NCI-H345 treated with DMSO at 0.1 percent for 48 hours (cell line): ENCODE data around the gene SESN3.
A peak's percentile ranks its signal among the peaks of the same experiment; 100 is the strongest.
"Not testable (repeated sequence)": the region's sequence is repeated elsewhere in the genome, so short reads cannot be mapped to it uniquely, and the experiment has no call there.

Experiments
- DNase-seq: peaks from one replicate; lab custom pipeline; 2025; ENCODE audit not compliant: unreplicated experiment; lab: John Stamatoyannopoulos, UW

The SESN3 gene

DNA sequence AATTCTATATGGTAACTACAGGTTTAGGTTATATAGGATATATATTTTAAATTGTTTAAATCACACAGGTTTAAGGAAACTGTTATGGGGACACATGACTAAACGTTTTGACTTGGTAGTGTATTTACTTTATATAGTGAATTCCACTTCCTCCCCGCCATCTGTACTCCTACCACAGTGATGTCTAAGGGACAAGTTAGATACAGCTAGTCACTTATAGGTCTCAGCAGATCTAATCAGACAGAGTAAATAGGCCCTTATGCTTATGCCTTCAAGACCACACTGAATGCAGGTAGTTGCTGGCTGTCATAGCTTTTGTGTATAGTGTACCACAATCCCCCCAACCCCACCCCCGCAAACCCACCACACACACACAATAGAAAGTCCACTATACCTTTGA is 8.2 kb downstream of the SESN3 start:
- no peak for DNase-seq

DNA sequence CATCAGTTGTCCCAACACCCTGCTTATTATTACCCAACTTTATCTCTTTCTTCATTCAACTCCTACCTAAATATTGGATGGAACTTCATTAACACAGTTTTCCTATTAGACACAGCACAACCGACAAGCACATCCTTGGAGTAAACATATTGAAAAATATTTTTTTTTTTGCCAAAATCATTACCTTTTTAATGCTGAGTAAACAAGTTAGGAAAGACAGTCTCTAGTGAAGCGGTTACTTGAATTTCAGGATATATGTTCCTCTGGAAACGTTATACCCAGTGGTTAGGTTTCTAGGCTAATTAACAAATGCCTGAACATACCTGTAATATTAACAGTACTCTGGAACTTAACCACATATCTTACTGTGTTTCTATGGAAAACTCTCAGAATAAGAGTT is 11.4 kb downstream of the SESN3 start:
- no peak for DNase-seq

- no peak for DNase-seq
Measured at GRCh38 chr11:95218149-95218548, 12.9 kb downstream of the SESN3 start.

DNA sequence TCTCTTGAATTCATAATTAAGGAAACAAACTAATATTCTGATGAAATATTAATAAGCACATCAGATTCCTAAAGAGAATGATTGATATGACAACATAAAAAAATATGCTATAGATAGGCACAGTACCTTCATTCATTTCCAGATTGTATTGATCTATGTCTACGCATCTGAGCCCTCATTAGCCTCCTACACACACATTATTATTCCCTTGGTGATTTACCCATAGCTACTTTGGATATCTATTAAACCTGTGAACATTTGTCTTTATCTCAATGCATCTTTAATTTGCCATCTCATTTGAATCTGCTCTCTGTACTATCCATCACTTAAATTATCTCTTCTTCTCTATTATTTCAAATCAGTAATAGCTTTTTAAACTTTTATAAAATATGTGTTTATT is 18.4 kb downstream of the SESN3 start:
- no peak for DNase-seq

- not testable (repeated sequence) for DNase-seq
Measured at GRCh38 chr11:95209535-95209934, 21.5 kb downstream of the SESN3 start.

- DNase-seq: no peak
Measured at GRCh38 chr11:95200781-95201457, 30.1 kb downstream of the SESN3 start.

DNA sequence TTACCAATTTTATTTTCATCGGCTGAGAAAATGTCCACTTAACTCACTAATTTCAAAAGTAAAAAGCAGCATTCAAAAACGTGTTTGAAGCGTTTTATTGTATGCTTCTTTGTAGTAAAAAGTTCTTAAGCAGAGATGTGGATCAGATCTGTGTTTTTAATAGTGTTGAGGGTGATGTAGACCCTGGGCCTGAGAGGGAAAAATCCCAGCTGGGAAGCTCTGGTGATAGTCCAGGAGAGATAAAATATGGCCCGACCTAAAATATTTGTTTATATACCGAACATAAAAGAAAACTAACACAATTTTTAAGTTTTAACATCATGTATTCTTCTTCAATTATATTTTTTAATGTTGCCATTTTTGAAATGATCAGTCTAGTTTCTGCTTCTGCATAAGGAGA is 35.2 kb downstream of the SESN3 start:
- DNase-seq: no peak

DNA sequence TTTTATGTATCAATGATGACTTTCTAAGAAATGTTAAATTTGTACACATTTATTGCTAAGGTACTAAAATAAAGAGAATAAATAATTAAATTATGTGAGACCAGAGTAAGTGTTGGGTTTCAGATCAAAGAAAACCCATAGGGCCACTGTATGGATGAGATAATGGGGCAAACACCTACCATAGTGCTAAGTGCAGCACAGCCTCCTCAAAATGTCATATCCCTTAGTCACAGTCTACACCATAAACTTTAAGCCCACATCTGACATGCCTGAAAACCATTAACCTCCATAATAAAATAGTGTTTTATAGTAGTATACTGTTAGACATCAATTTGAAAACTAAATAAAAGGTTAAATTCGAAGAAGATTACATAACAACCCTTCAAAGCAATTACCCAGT is 37.5 kb downstream of the SESN3 start:
- DNase-seq: no peak

DNA sequence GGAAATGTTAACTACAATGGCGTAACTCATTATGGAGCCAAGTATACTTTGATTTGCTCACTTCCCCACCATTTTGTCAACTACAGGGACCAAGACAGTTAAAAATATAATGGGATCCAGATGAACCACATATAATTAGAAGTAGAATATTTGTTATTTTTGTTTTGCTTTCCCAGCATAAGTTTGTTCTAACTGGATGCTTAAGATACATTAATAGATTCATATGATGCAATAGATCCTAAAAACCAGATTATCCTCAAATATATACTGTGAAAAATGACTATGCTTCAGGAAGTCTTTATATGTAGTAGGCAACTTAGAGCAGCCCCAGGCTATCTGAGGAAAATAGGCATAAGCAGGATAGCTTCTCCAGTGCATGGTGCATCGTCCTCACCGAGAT is 38.3 kb downstream of the SESN3 start:
- DNase-seq: no peak

- DNase-seq: no peak
Measured at GRCh38 chr11:95187723-95188122, 43.3 kb downstream of the SESN3 start.

- no peak for DNase-seq
Measured at GRCh38 chr11:95182397-95182796, 48.6 kb downstream of the SESN3 start.

GRCh38 chr11:95175818-95176380 is 55.1 kb downstream of the SESN3 start:
- DNase-seq: no peak

GRCh38 chr11:95170294-95170693 is 60.7 kb downstream of the SESN3 start:
- no peak for DNase-seq

- DNase-seq: no peak
Measured at GRCh38 chr11:95166781-95167180, 64.2 kb downstream of the SESN3 start.

DNA sequence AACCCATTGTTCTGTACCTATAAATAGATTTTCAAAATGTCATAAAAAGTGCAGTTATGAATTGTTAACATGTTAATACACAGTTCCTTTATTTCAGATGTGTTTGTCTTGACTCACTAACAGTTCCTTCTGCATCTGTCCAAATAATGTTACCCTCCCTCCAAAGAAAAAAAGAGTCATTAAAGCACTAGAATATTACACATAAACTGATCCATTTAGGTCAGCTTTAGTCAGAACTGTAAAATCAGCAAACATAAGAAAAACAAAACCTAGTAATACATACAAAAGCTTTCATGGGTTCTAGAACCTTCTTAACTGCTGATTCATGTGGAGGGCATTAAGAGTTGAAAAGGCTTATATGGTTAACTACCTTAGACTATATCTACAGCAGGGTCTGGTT is 65.4 kb downstream of the SESN3 start:
- DNase-seq: no peak

GRCh38 chr11:95163106-95163505 is 67.9 kb downstream of the SESN3 start:
- DNase-seq: no peak

DNA sequence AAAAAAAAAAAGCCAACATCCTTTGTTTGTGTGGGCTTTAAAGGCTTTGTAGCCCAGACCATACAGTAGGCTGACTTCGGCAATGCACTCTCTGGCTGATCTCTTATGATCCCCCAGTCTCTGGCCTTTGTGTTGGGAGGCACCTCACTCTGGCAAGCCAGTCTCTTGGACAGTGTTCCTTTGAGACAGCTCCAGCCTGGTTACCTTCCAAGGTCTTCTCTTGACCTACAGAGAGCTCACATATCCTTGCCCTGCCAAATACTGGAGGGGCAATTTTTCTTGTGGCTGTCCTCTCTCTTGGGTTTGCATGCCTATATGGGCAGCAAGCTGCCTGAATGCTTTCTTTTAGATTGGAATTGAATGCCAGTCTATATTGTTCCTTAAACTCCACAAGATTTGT is 69.8 kb downstream of the SESN3 start:
- no peak for DNase-seq

- no peak for DNase-seq
Measured at GRCh38 chr11:95157824-95158223, 73.2 kb downstream of the SESN3 start.

- no peak for DNase-seq
Measured at GRCh38 chr11:95156916-95157541, 74.0 kb downstream of the SESN3 start.

DNA sequence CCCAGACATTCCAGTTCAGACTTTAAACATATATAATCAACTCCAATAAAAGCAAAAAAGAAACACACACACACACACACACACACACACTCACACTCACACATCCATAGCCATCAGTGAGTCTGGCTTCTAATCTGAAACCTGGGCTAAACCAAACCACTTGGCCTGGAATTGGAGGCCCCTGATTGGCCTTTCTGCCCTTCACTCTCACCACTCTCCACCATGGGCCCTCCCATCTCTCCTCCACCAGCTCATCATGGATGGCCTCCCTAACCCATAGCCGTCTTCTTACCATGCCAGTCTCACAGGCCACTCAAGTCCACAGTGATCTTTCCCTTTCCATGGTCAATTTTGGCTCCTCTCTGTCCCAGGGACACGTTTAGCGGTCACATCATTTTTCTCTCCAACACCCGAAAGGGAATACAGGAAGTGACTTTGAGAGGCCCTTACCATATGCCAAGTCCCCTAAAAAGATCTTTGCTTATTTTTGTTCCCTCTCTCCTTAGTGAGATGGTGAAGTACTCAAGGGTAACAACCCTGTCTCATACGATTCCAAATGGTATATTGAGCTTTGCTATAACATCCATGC is 74.8 kb downstream of the SESN3 start:
- DNase-seq: no peak

DNA sequence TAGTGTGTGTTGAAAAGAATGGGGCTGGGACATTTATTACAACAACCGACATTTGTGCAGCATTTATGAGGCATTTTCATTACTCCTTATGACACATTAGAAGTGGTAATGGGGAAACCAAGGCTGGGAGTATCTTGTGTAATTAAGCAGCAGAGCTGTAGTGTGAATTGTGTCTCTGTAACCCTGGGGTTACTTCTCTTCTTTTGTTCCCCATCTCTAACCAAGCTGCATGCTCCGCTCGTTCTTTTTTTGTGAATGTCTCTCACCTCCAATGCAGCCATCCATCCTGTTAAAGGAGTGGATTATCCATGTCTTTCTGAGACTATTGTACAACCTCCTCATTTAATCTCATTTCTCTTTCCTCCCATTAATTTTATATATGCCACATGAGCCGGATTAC is 75.6 kb downstream of the SESN3 start:
- no peak for DNase-seq

DNA sequence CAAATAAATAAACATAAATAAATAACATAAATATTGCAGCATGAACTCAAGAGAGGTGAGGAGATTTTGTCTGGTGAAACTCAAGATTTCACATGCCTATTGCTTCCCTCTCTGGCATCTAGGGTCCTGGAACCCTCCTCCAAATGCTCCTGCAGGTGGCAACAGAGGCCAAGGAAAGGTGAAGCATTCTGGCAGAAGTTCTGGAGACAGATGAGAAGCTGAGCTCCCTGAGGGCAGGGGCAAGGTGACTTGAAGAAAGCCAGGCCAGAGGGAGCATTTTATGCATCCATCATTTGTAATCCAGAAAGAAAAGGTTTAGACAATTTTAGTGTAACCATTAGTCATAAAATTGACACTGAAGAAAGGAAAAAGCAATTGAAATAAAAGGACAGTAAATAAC is 76.5 kb downstream of the SESN3 start:
- DNase-seq: peak; percentile 32
